Pons (tissue), 1 donor: ENCODE results near the gene PTPRN2.

Experiments used
- DNase-seq: peaks from one replicate; pipeline ENCODE4 v3.0.0-alpha.2; 2016; ENCODE audit warnings: low spot score

PTPRN2 gene

GRCh38 chr7:157685430-157686284 is 902.0 kb downstream of the PTPRN2 start:
- no peak for DNase-seq

GRCh38 chr7:157684909-157685429 is 902.7 kb downstream of the PTPRN2 start:
- DNase-seq = no peak

GRCh38 chr7:157684157-157684908 is 903.3 kb downstream of the PTPRN2 start:
- DNase-seq = peak; percentile 6

GRCh38 chr7:157683747-157684156 is 903.9 kb downstream of the PTPRN2 start:
- no peak for DNase-seq

GRCh38 chr7:157682946-157683746 is 904.5 kb downstream of the PTPRN2 start:
- no peak for DNase-seq

- no peak for DNase-seq
These were observed 905.3 kb downstream of the PTPRN2 start for GRCh38 chr7:157682064-157682945.

GRCh38 chr7:157679607-157680006 is 908.0 kb downstream of the PTPRN2 start:
- DNase-seq = no peak

- DNase-seq = no peak
These were observed 909.1 kb downstream of the PTPRN2 start for GRCh38 chr7:157678501-157678900.

GRCh38 chr7:157676456-157677255 is 911.0 kb downstream of the PTPRN2 start:
- DNase-seq = no peak

- DNase-seq = no peak
These were observed 911.6 kb downstream of the PTPRN2 start for GRCh38 chr7:157676001-157676400.

- no peak for DNase-seq
These were observed 912.1 kb downstream of the PTPRN2 start for GRCh38 chr7:157675427-157675927.

GRCh38 chr7:157674715-157675426 is 912.8 kb downstream of the PTPRN2 start:
- DNase-seq = no peak

- DNase-seq = no peak
These were observed 913.5 kb downstream of the PTPRN2 start for GRCh38 chr7:157674027-157674714.

- no peak for DNase-seq
These were observed 914.0 kb downstream of the PTPRN2 start for GRCh38 chr7:157673573-157673972.

GRCh38 chr7:157671358-157672255 is 916.0 kb downstream of the PTPRN2 start:
- no peak for DNase-seq

GRCh38 chr7:157670490-157671357 is 916.9 kb downstream of the PTPRN2 start:
- DNase-seq = no peak
